H1 (cell line): ENCODE data around the gene ABCG1. TPM values are rescaled to one million over a fixed set of nuclear protein-coding genes. Genes with fewer than 3 reads are reported as not detected.

Experiments
- CTCF ChIA-PET: fragments of 300-600 bp; sonication (Branson Sonifier 250); formaldehyde crosslinking; loops from one replicate; lab custom pipeline; 2021; ENCODE audit not compliant: partially characterized antibody; lab: Charles Lee
- POLR2A ChIA-PET: fragments of 300-600 bp; sonication (Branson Sonifier 250); formaldehyde crosslinking; loops from one replicate; lab custom pipeline; 2021; ENCODE audit warnings: inconsistent platforms; ENCODE audit not compliant: partially characterized antibody; lab: Charles Lee
- DNase-seq, 2 experiments: peaks; one replicate each; pipeline versions ENCODE4 v3.0.0 to v3.0.0-alpha.2; 2010 to 2022; ENCODE audit warnings: low spot score in 2 of 2, low read depth in 1 of 2, mixed read lengths in 1 of 2
- FAIRE-seq: peaks from 2 replicates; lab custom pipeline; 2011; peaks lifted over from hg19 to GRCh38; lab: Jason Lieb, UNC
- H2AFZ ChIP-seq: 2 replicates; pipeline ENCODE4 v1.8.1; 2012; ENCODE audit warnings: low read length, inconsistent platforms
- H2AK5ac ChIP-seq: 2 replicates; pipeline ENCODE4 v1.6.1; 2013; ENCODE audit warnings: low read depth, low read length
- H2BK120ac ChIP-seq: replicated peaks from 2 replicates; pipeline ENCODE3; 2013; ENCODE audit warnings: low read depth, low read length, inconsistent platforms
- H2BK12ac ChIP-seq: 2 replicates; pipeline ENCODE4 v1.6.1; 2013; ENCODE audit warnings: low read depth, low read length
- H2BK15ac ChIP-seq: 2 replicates; pipeline ENCODE4 v1.6.1; 2013; ENCODE audit warnings: low read length
- H2BK20ac ChIP-seq: 2 replicates; pipeline ENCODE4 v1.6.1; 2013; ENCODE audit warnings: low read length
- H2BK5ac ChIP-seq: 2 replicates; pipeline ENCODE4 v1.6.1; 2013; ENCODE audit warnings: low read depth, low read length
- H3K14ac ChIP-seq: 2 replicates; pipeline ENCODE4 v1.6.1; 2013; ENCODE audit warnings: inconsistent platforms; ENCODE audit not compliant: insufficient read length
- H3K18ac ChIP-seq: 2 replicates; pipeline ENCODE4 v1.6.1; 2013; ENCODE audit warnings: low read length; ENCODE audit errors: extremely low read depth
- H3K23ac ChIP-seq: 2 replicates; pipeline ENCODE4 v1.6.1; 2013; ENCODE audit warnings: inconsistent platforms; ENCODE audit not compliant: insufficient read length
- H3K23me2 ChIP-seq: 2 replicates; pipeline ENCODE4 v1.6.1; 2013; ENCODE audit warnings: low read depth, low read length
- H3K27ac ChIP-seq: 2 replicates; pipeline ENCODE4 v1.6.1; 2011; ENCODE audit warnings: low read depth, low read length, inconsistent platforms
- H3K27me3 ChIP-seq, 4 experiments: replicated peaks in 1 of 4; 1 replicate in 1 of 4; 2 replicates in 3 of 4; pipeline versions ENCODE4 v1.6.1 to v1.8.1; 2011 to 2013; ENCODE audit warnings: low read length in 3 of 4, mild to moderate bottlenecking in 3 of 4, inconsistent platforms in 2 of 4, mixed read lengths in 2 of 4, moderate library complexity in 1 of 4; ENCODE audit not compliant: control insufficient read depth in 3 of 4, insufficient read depth in 3 of 4; ENCODE audit errors: extremely low read depth in 1 of 4
- H3K36me3 ChIP-seq, 4 experiments: 2 replicates each; pipeline versions ENCODE4 v1.6.1 to v1.8.1; 2011 to 2013; ENCODE audit warnings: mild to moderate bottlenecking in 4 of 4, low read length in 3 of 4, moderate library complexity in 2 of 4, control low read depth in 1 of 4, inconsistent platforms in 1 of 4; ENCODE audit not compliant: insufficient read depth in 4 of 4, control insufficient read depth in 2 of 4
- H3K4ac ChIP-seq: replicated peaks from 2 replicates; pipeline ENCODE3; 2013; ENCODE audit warnings: low read length, low read depth, mixed read lengths, inconsistent platforms; ENCODE audit not compliant: insufficient read length
- H3K4me1 ChIP-seq, 4 experiments: replicated peaks in 1 of 4; 1 replicate in 1 of 4; 2 replicates in 3 of 4; pipeline versions ENCODE4 v1.6.1 to v1.8.1; 2011 to 2013; ENCODE audit warnings: low read length in 3 of 4, inconsistent platforms in 2 of 4, mixed read lengths in 1 of 4; ENCODE audit not compliant: insufficient read depth in 4 of 4, control insufficient read depth in 3 of 4
- H3K4me2 ChIP-seq, 2 experiments: 2 replicates each; pipeline versions ENCODE4 v1.6.1 to v1.8.1; 2011 to 2013; ENCODE audit warnings: low read depth in 2 of 2, low read length in 2 of 2, control low read depth in 1 of 2, inconsistent platforms in 1 of 2, mild to moderate bottlenecking in 1 of 2; ENCODE audit not compliant: insufficient read depth in 1 of 2
- H3K4me3 ChIP-seq, 4 experiments: fragments of 200-600, 300-600 bp in 1 of 4; sonication (generic), shearing (Covaris generic), sonication (Bioruptor Twin) in 1 of 4; 2 replicates each; pipeline versions ENCODE4 v1.5.1 to v1.8.1; 2011 to 2016; ENCODE audit warnings: low read length in 4 of 4, low read depth in 3 of 4, control low read depth in 2 of 4, inconsistent platforms in 2 of 4, mild to moderate bottlenecking in 2 of 4, mixed read lengths in 1 of 4, moderate library complexity in 1 of 4; ENCODE audit not compliant: insufficient read depth in 2 of 4; ENCODE audit errors: extremely low read depth in 1 of 4
- H3K56ac ChIP-seq: replicated peaks from 2 replicates; pipeline ENCODE3; 2013; ENCODE audit warnings: low read depth, mild to moderate bottlenecking, mixed read lengths, low read length, inconsistent platforms; ENCODE audit not compliant: insufficient read length
- H3K79me1 ChIP-seq: 2 replicates; pipeline ENCODE4 v1.6.1; 2013; ENCODE audit warnings: low read depth, low read length, control low read depth
- H3K79me2 ChIP-seq, 2 experiments: 2 replicates each; pipeline versions ENCODE4 v1.6.1 to v1.8.1; 2012 to 2013; ENCODE audit warnings: low read length in 2 of 2, mild to moderate bottlenecking in 2 of 2, inconsistent platforms in 1 of 2; ENCODE audit not compliant: insufficient read depth in 2 of 2, control insufficient read depth in 1 of 2
- H3K9ac ChIP-seq, 4 experiments: replicated peaks in 1 of 4; 1 replicate in 1 of 4; 2 replicates in 3 of 4; pipeline versions ENCODE4 v1.6.1 to v1.8.1; 2011 to 2013; ENCODE audit warnings: low read depth in 3 of 4, low read length in 3 of 4, control low read depth in 2 of 4, mild to moderate bottlenecking in 2 of 4, moderate library complexity in 2 of 4, inconsistent platforms in 1 of 4; ENCODE audit errors: extremely low read depth in 1 of 4
- H3K9me3 ChIP-seq, 2 experiments: 2 replicates each; pipeline versions ENCODE4 v1.6.1 to v1.8.1; 2012 to 2013; ENCODE audit warnings: mild to moderate bottlenecking in 2 of 2, moderate library complexity in 2 of 2, control low read depth in 1 of 2, inconsistent platforms in 1 of 2, low read depth in 1 of 2, low read length in 1 of 2, mixed read lengths in 1 of 2; ENCODE audit not compliant: insufficient read depth in 2 of 2
- H4K20me1 ChIP-seq, 2 experiments: replicated peaks in 1 of 2; 2 replicates each; pipeline versions ENCODE3 to v1.8.1; 2011 to 2013; ENCODE audit warnings: inconsistent platforms in 2 of 2, low read length in 2 of 2, mild to moderate bottlenecking in 1 of 2; ENCODE audit not compliant: insufficient read depth in 2 of 2, control insufficient read depth in 1 of 2
- H4K5ac ChIP-seq: 2 replicates; pipeline ENCODE4 v1.6.1; 2013; ENCODE audit warnings: low read length, low read depth, mixed read lengths, inconsistent platforms; ENCODE audit not compliant: insufficient read length
- H4K8ac ChIP-seq: 2 replicates; pipeline ENCODE4 v1.8.0; 2013; ENCODE audit warnings: mild to moderate bottlenecking, moderate library complexity, low read length, inconsistent platforms; ENCODE audit not compliant: insufficient read depth; ENCODE audit errors: extremely low read depth
- H4K91ac ChIP-seq: replicated peaks from 2 replicates; pipeline ENCODE3; 2013; ENCODE audit warnings: low read length, mixed read lengths, inconsistent platforms; ENCODE audit not compliant: insufficient read length
- CBX8 ChIP-seq: fragments of 300-800, 300-1000 bp; sonication (generic); IDR thresholded peaks from 2 replicates; pipeline ENCODE4 v1.7.1; 2016; ENCODE audit warnings: low read depth, low read length, borderline replicate concordance
- MAFK ChIP-seq: IDR thresholded peaks from 2 replicates; pipeline ENCODE4 v1.6.1; 2012; ENCODE audit warnings: low read depth, mild to moderate bottlenecking, improper control_type of control experiment, low read length
- WGBS, 2 experiments: shearing (Covaris generic) in 1 of 2; methylation state at CpG; one replicate each; pipeline versions ENCODE4 v1.1.6 to v1.1.7; 2013 to 2015; ENCODE audit warnings: low lambda C conversion rate in 2 of 2, mixed read lengths in 2 of 2, inconsistent platforms in 1 of 2, low coverage in 1 of 2, missing lambda C conversion rate in 1 of 2; ENCODE audit not compliant: insufficient replicate concordance in 2 of 2, insufficient coverage in 1 of 2, insufficient read length in 1 of 2; ENCODE audit errors: extremely low coverage in 1 of 2, missing lambda C conversion rate in 1 of 2; 5-methylcytosine and 5-hydroxymethylcytosine counted together
- polyA plus RNA-seq, 7 experiments: library from polyadenylated mRNA; depleted of rRNA in 3 of 7; stranded (reverse) in 5 of 7; unstranded in 2 of 7; fragments of >200 nt in 5 of 7; fragments of 200-250 nt in 2 of 7; gene quantifications; 1 replicate in 5 of 7; 2 replicates in 1 of 7; 4 replicates in 1 of 7; pipeline versions ENCODE4 v1.2.1 to v1.2.3, GENCODE V29; 2011 to 2013; ENCODE audit warnings: missing spikeins in 2 of 7, mixed read lengths in 2 of 7
- total RNA-seq: library from RNA; stranded (reverse); fragmentation: NEBNext Ultra II Directional; extraction: Animal tissue kit (Norgen Biotek cat#: 25700); gene quantifications from 2 replicates; pipeline ENCODE4 v1.2.1, GENCODE V29; 2021

Gene ABCG1
- total and polyA plus RNA-seq, 2 of the 8 experiments (the other 6 are each of a cell fraction or from before 2014, with no cell fraction given): 2.1 to 4.0 TPM

GRCh38 chr21:42250422-42251403 lies 31.8 kb downstream of the ABCG1 start:
- no peaks in the 10 kb centered on the region for H3K36me3 ChIP-seq
- no peaks in the 10 kb centered on the region for H3K79me1 ChIP-seq
- peaks cover 0 to under 1% (median 0%) of the 10 kb centered on the region in 4 experiments; a peak in 1 of 7 replicates for H3K4me1 ChIP-seq
- no peaks in the 10 kb centered on the region for H3K79me2 ChIP-seq
- no peaks in the 10 kb centered on the region; a peak in 1 of 7 replicates for H3K27me3 ChIP-seq
- H2BK5ac ChIP-seq: no peak overlapping the region
- H3K18ac ChIP-seq: no peak overlapping the region
- no peak overlapping the region for H2BK120ac ChIP-seq
- H2BK20ac ChIP-seq: no peak overlapping the region
- DNase-seq: no peak
- no peak overlapping the region for H3K56ac ChIP-seq
- H4K20me1 ChIP-seq: peaks cover 0 to 3% of the 10 kb centered on the region in 2 experiments
- no peak overlapping the region for H4K8ac ChIP-seq
- no peak overlapping the region for H2AK5ac ChIP-seq
- H3K23ac ChIP-seq: no peak overlapping the region
- no peak overlapping the region for H3K27ac ChIP-seq
- H3K4me2 ChIP-seq: no peak overlapping the region
- H2AFZ ChIP-seq: no peak overlapping the region
- no peak overlapping the region for H4K91ac ChIP-seq
- no peak overlapping the region for H3K9ac ChIP-seq
- ChIA-PET POLR2A (interaction anchor here (1.4 kb wide), 1 partner anchor 16 kb away, joined by 3 read pairs; no protein-coding TSS in a partner anchor), CTCF (interaction anchor here (0.9 to 3.8 kb wide), 5 partner anchors 8 to 87 kb away, joined by 3 to 16 read pairs (median 8); no protein-coding TSS in a partner anchor)
- H4K5ac ChIP-seq: no peak overlapping the region
- 89% methylated on average over 18 of the region's 19 CpGs; no CpG with 5 or more reads in 1 of the 2 experiments for WGBS, 2 experiments
- H3K4ac ChIP-seq: no peak overlapping the region
- no peaks in the 10 kb centered on the region for H3K23me2 ChIP-seq
- no peak overlapping the region for H3K14ac ChIP-seq
- no peak overlapping the region for H2BK12ac ChIP-seq
- H3K4me3 ChIP-seq: no peak overlapping the region
- no peaks in the 10 kb centered on the region for H3K9me3 ChIP-seq
- no peak overlapping the region for H2BK15ac ChIP-seq
- no peak for FAIRE-seq
- TF ChIP-seq MAFK (peak; percentile 40; the same call in 1 of the 2 replicates), CBX8 (no peak)
